Measurements from ENCODE around the gene SMARCC2.

DNA sequence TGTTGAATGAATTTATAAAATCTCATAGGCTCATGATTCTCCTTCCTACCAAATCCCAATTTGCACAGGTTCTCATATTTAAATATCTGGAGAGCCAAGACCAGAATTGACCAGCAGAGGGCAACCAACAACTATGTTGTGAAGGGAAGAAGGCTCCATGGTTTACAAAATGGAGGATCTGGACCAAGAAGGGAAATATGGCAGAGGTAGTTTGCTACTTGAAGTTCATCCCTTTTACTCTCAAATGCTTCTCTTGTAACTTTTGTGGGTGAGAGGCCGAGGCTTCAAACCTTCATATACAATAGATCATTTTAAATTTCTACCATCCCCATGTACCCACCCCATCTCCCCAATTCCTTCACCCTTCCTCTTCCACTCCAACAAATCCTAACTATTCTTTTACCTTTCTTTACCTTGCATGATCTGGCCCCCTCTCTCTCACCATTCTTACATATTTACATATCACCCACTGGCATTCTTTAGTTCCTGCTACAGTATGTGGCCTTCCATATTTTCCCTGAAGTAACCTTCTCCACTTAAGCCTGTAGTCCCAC is 3.8 kb upstream of the SMARCC2 start:
- TF ChIP-seq CTCF (IDR thresholded peaks at IDR 0.05) (peak; percentile 93), ZSCAN20 (CRISPR knock-in tag; IDR thresholded peaks at IDR 0.05) (no peak), EP300 (IDR thresholded peaks at IDR 0.05) (no peak), CHD2 (IDR thresholded peaks at IDR 0.05; ENCODE audit: low read length, partially characterized antibody) (no peak), MAZ (IDR thresholded peaks at IDR 0.05; ENCODE audit: borderline replicate concordance, low read depth, low read length) (no peak), RAD21 (conservative IDR thresholded peaks at IDR 0.05 in 1 of 2, IDR thresholded peaks at IDR 0.05 in 1 of 2) (peak; percentile 84 to 96), CBX8 (IDR thresholded peaks at IDR 0.05) (no peak), POLR2A (IDR thresholded peaks at IDR 0.05; ENCODE audit: low read length) (no peak), SREBF2 (IDR thresholded peaks at IDR 0.05) (no peak), PHF8 (IDR thresholded peaks at IDR 0.05; ENCODE audit: borderline replicate concordance, low read depth) (no peak)
- TF ChIP-seq, protein P1, sequence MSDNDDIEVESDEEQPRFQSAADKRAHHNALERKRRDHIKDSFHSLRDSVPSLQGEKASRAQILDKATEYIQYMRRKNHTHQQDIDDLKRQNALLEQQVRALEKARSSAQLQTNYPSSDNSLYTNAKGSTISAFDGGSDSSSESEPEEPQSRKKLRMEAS (IDR thresholded peaks at IDR 0.05): 0 out of 2 replicates have a peak, but pooled peaks have one; percentile 35
